Astrocyte (in vitro differentiated cells and primary cell): ENCODE data around the gene DSCAM. TPM values are rescaled to one million over a fixed set of nuclear protein-coding genes. Genes with fewer than 3 reads are reported as not detected.

ENCODE experiments used
- DNase-seq: peaks from one replicate; pipeline ENCODE4 v3.0.0-alpha.2; 2010; ENCODE audit warnings: low read depth
- FAIRE-seq: peaks from 2 replicates; lab custom pipeline; 2011; peaks lifted over from hg19 to GRCh38; lab: Jason Lieb, UNC
- H2AFZ ChIP-seq: 2 replicates; pipeline ENCODE4 v1.6.0; 2012; ENCODE audit warnings: low read depth, low read length, inconsistent platforms
- H3K27ac ChIP-seq: 2 replicates; pipeline ENCODE4 v1.5.1; 2011; ENCODE audit warnings: low read depth, low read length, inconsistent platforms
- H3K27me3 ChIP-seq: 2 replicates; pipeline ENCODE4 v1.6.0; 2011; ENCODE audit warnings: low read length, inconsistent platforms; ENCODE audit not compliant: insufficient read depth
- H3K36me3 ChIP-seq: 2 replicates; pipeline ENCODE4 v1.5.1; 2011; ENCODE audit warnings: low read length, inconsistent platforms; ENCODE audit not compliant: insufficient read depth
- H3K4me1 ChIP-seq: 2 replicates; pipeline ENCODE4 v1.5.1; 2011; ENCODE audit warnings: low read length, inconsistent platforms; ENCODE audit not compliant: insufficient read depth
- H3K4me2 ChIP-seq: 2 replicates; pipeline ENCODE4 v1.6.0; 2012; ENCODE audit warnings: low read length, inconsistent platforms
- H3K4me3 ChIP-seq: 2 replicates; pipeline ENCODE4 v1.5.1; 2011; ENCODE audit warnings: low read depth, mild to moderate bottlenecking, low read length, inconsistent platforms; ENCODE audit not compliant: insufficient read depth
- H3K79me2 ChIP-seq: 2 replicates; pipeline ENCODE4 v1.6.0; 2012; ENCODE audit warnings: mild to moderate bottlenecking, low read length, inconsistent platforms; ENCODE audit not compliant: insufficient read depth
- H3K9ac ChIP-seq: 2 replicates; pipeline ENCODE4 v1.6.0; 2012; ENCODE audit warnings: mild to moderate bottlenecking, low read length, inconsistent platforms
- H3K9me3 ChIP-seq: 2 replicates; pipeline ENCODE4 v1.5.1; 2012; ENCODE audit warnings: low read depth, mild to moderate bottlenecking, low read length, inconsistent platforms; ENCODE audit not compliant: insufficient read depth
- H4K20me1 ChIP-seq: 2 replicates; pipeline ENCODE4 v1.6.0; 2012; ENCODE audit warnings: low read length, inconsistent platforms; ENCODE audit not compliant: insufficient read depth
- H3K27ac Mint-ChIP-seq: one replicate; pipeline ENCODE4 v1.8.0; 2021; ENCODE audit warnings: mild to moderate bottlenecking, mixed read lengths; ENCODE audit not compliant: unreplicated experiment
- H3K27me3 Mint-ChIP-seq: one replicate; pipeline ENCODE4 v1.8.0; 2021; ENCODE audit warnings: low read depth, mixed read lengths; ENCODE audit not compliant: unreplicated experiment
- H3K36me3 Mint-ChIP-seq: one replicate; pipeline ENCODE4 v1.8.0; 2021; ENCODE audit warnings: low read depth, mixed read lengths; ENCODE audit not compliant: unreplicated experiment
- H3K4me1 Mint-ChIP-seq: one replicate; pipeline ENCODE4 v1.8.0; 2021; ENCODE audit warnings: low read depth, mixed read lengths; ENCODE audit not compliant: unreplicated experiment
- H3K4me3 Mint-ChIP-seq: one replicate; pipeline ENCODE4 v1.8.0; 2021; ENCODE audit warnings: mild to moderate bottlenecking, moderate library complexity, mixed read lengths; ENCODE audit not compliant: unreplicated experiment
- H3K9me3 Mint-ChIP-seq: one replicate; pipeline ENCODE4 v1.8.0; 2021; ENCODE audit warnings: mild to moderate bottlenecking, mixed read lengths; ENCODE audit not compliant: unreplicated experiment
- EZH2 ChIP-seq: IDR thresholded peaks from 2 replicates; pipeline ENCODE4 v1.6.1; 2012; ENCODE audit warnings: mild to moderate bottlenecking, low read length, inconsistent platforms; ENCODE audit not compliant: insufficient read depth
- total RNA-seq: library from RNA; stranded (reverse); gene quantifications from 2 replicates; pipeline ENCODE4 v1.2.1, GENCODE V29; 2021
- TF ChIP-seq, protein P1 (sequence below): IDR thresholded peaks from 2 replicates; pipeline ENCODE4 v1.5.1; 2011; ENCODE audit warnings: low read depth, mild to moderate bottlenecking, inconsistent platforms, low read length, moderate library complexity; ENCODE audit not compliant: insufficient read depth

DSCAM gene
- total RNA-seq, 1 donor from 2014 or later, result 0.18 TPM

DNA sequence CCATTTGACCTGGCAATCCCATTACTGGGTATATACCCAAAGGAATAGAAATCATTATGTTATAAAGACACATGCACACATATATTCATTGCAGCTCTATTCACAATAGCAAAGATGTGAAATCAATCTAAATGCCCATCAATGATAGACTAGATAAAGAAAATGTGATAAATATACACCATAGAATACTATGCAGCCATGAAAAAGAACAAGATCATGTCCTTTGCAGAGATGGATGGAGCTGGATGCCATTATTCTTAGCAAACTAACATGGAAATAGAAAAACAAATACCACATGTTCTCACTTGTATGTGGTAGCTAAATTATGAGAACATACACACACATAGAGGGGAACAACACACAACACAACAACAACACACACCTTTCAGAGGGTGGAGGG, 731.2 kb downstream of the DSCAM start:
- H3K27me3 Mint-ChIP-seq, result peaks cover 7% of the 10 kb centered on the region
- no peak overlapping the region for H3K27ac Mint-ChIP-seq
- no peak overlapping the region for H3K4me3 ChIP-seq
- no peak for DNase-seq
- H3K27me3 ChIP-seq, result no peaks in the 10 kb centered on the region
- H3K27ac ChIP-seq, result no peak overlapping the region
- no peaks in the 10 kb centered on the region for H3K4me1 Mint-ChIP-seq
- H3K4me2 ChIP-seq, result no peak overlapping the region
- H3K9ac ChIP-seq, result no peak overlapping the region
- H3K4me1 ChIP-seq, result no peaks in the 10 kb centered on the region
- H2AFZ ChIP-seq, result no peak overlapping the region
- H3K79me2 ChIP-seq, result no peaks in the 10 kb centered on the region
- no peaks in the 10 kb centered on the region for H3K36me3 ChIP-seq
- H3K4me3 Mint-ChIP-seq, result no peak overlapping the region
- TF ChIP-seq EZH2, result no peak
- TF ChIP-seq, protein P1, sequence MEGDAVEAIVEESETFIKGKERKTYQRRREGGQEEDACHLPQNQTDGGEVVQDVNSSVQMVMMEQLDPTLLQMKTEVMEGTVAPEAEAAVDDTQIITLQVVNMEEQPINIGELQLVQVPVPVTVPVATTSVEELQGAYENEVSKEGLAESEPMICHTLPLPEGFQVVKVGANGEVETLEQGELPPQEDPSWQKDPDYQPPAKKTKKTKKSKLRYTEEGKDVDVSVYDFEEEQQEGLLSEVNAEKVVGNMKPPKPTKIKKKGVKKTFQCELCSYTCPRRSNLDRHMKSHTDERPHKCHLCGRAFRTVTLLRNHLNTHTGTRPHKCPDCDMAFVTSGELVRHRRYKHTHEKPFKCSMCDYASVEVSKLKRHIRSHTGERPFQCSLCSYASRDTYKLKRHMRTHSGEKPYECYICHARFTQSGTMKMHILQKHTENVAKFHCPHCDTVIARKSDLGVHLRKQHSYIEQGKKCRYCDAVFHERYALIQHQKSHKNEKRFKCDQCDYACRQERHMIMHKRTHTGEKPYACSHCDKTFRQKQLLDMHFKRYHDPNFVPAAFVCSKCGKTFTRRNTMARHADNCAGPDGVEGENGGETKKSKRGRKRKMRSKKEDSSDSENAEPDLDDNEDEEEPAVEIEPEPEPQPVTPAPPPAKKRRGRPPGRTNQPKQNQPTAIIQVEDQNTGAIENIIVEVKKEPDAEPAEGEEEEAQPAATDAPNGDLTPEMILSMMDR, result no peak
- no peaks in the 10 kb centered on the region for H4K20me1 ChIP-seq
- no peak for FAIRE-seq
- H3K9me3 Mint-ChIP-seq, result peaks cover 2% of the 10 kb centered on the region
- H3K9me3 ChIP-seq, result no peaks in the 10 kb centered on the region
- no peaks in the 10 kb centered on the region for H3K36me3 Mint-ChIP-seq

DNA sequence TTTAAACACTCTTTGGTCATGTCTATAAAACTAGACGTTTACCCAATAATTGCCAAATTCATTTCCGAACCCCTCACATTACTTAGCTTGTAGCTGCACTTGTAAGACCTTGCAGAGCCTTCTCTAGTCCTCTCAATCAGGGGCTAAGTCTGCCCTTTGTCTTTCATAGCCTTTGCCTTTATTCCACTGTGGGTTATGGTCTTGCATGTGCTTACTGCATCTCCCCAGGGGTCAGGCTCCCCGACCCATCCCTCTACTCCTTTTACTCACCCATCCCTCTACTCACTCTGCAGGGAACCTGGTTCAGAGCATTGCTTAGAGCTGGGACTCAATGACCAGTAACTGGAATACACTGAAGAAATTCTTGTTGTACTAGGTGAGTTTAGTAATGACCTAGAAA, 744.3 kb downstream of the DSCAM start:
- H3K4me1 ChIP-seq, result no peaks in the 10 kb centered on the region
- H3K27me3 ChIP-seq, result no peaks in the 10 kb centered on the region
- no peaks in the 10 kb centered on the region for H3K4me1 Mint-ChIP-seq
- no peak for DNase-seq
- H3K4me3 ChIP-seq, result no peak overlapping the region
- no peak overlapping the region for H3K27ac Mint-ChIP-seq
- no peaks in the 10 kb centered on the region for H4K20me1 ChIP-seq
- no peaks in the 10 kb centered on the region for H3K9me3 ChIP-seq
- no peak for FAIRE-seq
- no peak overlapping the region for H3K9ac ChIP-seq
- H3K4me2 ChIP-seq, result no peak overlapping the region
- H3K4me3 Mint-ChIP-seq, result no peak overlapping the region
- H3K9me3 Mint-ChIP-seq, result peaks cover 1% of the 10 kb centered on the region
- TF ChIP-seq, protein P1, result no peak
- TF ChIP-seq EZH2, result no peak
- no peak overlapping the region for H3K27ac ChIP-seq
- no peaks in the 10 kb centered on the region for H3K79me2 ChIP-seq
- H3K27me3 Mint-ChIP-seq, result no peaks in the 10 kb centered on the region
- H3K36me3 ChIP-seq, result no peaks in the 10 kb centered on the region
- H3K36me3 Mint-ChIP-seq, result no peaks in the 10 kb centered on the region
- no peak overlapping the region for H2AFZ ChIP-seq

DNA sequence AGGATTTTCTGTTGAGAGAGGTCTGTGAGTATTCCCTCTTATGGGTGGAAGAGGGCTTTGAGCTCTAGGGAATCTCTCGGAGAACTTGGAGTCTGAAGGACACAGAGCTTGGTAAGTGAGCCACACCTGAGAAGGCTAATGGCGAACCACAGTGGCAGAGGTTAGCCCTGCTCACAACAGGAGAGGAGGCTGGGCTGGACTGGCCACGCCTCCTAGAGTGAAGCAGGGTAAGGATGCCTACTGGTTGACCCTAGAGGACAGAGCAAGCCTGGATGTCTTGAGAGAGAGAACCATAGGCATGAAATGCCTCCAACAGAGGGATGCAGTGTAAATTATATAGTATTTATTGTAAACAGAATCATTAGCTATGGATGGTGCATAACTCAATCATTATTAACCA, 747.1 kb downstream of the DSCAM start:
- no peak overlapping the region for H3K4me3 Mint-ChIP-seq
- Histone ChIP-seq H3K4me2 (no peak overlapping the region), H3K27me3 (no peaks in the 10 kb centered on the region), H3K4me3 (no peak overlapping the region), H3K9me3 (no peaks in the 10 kb centered on the region), H3K36me3 (no peaks in the 10 kb centered on the region), H4K20me1 (no peaks in the 10 kb centered on the region), H3K9ac (no peak overlapping the region), H3K79me2 (no peaks in the 10 kb centered on the region), H3K4me1 (no peaks in the 10 kb centered on the region), H3K27ac (no peak overlapping the region), H2AFZ (no peak overlapping the region)
- H3K4me1 Mint-ChIP-seq, result no peaks in the 10 kb centered on the region
- H3K27ac Mint-ChIP-seq, result no peak overlapping the region
- no peaks in the 10 kb centered on the region for H3K36me3 Mint-ChIP-seq
- DNase-seq, result no peak
- no peaks in the 10 kb centered on the region for H3K27me3 Mint-ChIP-seq
- TF ChIP-seq, protein P1, result no peak
- TF ChIP-seq EZH2, result no peak
- H3K9me3 Mint-ChIP-seq, result peaks cover 1% of the 10 kb centered on the region
- FAIRE-seq, result no peak
